ENCODE measurements around the gene MYH16.
"Not testable (repeated sequence)": the region's sequence is repeated elsewhere in the genome, so short reads cannot be mapped to it uniquely, and the experiment has no call there.

The MYH16 gene

DNA sequence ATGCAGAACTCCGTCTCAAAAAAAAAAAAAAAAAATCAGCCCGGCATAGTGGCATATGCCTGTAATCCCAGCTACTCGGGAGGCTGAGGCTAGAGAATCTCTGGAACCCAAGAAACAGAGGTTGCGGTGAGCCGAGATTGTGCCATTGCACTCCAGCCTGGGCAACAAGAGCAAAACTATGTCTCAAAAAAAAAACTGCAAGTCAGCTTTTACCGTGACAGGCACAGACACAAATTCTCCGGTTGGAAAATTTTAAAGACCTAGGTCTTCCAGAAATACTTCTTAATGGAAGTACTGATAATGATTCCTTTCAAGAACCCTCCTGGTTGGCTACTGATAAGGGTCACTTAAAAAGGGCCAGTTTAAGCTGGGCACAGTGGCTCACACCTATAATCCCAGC lies 82.5 kb downstream of the MYH16 start:
- no peak for DNase-seq (ENCODE audit: low read depth)

DNA sequence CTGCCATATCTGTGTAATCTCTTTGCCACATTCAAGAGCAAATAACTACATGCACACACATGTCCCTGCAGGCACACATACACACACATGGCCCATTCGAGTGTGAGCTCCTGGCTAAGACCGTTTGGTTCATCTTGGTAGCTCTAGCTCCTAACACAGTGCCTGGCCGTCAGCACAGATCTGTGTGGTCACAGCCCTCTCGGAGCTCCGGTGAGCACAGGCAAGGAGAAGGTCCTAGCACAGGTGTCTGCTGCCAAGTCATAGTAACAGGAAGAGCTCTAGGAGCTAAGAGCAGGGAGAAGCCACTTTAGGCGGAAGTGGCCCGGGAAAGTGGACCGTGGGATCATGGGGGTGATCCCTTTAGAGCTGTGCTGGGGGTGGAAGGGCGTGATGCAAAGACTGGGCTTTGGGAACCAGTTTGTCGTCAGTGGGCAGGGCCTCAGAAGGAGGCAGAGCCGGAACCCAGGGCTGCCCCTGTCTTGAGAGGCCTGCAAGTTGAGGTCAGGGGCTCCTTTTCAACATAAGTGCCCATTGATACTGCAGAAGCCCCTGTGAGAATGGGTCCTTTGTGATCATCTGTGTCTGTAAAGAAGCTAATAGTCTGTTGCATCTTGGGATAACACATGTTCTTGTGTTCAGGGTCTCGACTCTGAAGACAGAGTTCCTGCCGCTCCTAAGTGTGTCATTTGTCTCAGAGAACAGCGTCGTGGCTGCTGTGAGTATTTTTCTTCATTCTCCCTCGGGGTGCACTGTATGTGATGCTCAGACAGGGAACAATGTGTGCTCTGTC lies 85.3 kb downstream of the MYH16 start:
- no peak for DNase-seq (ENCODE audit: low read depth)

DNA sequence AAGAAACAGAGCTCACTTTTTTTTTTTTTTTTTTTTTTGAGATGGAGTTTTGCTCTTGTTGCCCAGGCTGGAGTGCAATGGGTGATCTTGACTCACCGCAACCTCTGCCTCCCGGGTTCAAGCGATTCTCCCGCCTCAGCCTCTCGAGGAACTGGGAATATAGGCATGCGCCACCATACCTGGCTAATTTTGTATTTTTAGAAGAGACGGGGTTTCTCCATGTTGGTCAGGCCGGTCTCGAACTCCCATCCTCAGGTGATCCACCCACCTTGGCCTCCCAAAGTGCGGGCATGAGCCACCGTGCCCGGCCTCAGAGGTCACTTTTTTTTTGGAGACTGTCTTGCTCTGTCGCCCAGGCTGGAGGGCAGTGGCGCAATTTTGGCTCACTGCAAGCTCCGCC lies 85.9 kb downstream of the MYH16 start:
- not testable (repeated sequence) for DNase-seq (ENCODE audit: low read depth)

- DNase-seq (ENCODE audit: low read depth), result no peak
Measured at GRCh38 chr7:99359465-99360154, 87.0 kb downstream of the MYH16 start.

All from activated T-helper 9 cell treated with anti-CD3 and anti-CD28 coated beads, Interleukin-2, amount 50 U/mL, for 16 hours (primary cell).